Endodermal cell (in vitro differentiated cells): ENCODE measurements around the gene FUOM. TPM values are rescaled to one million over a fixed set of nuclear protein-coding genes. Genes with fewer than 3 reads are reported as not detected.

Source experiments
- DNase-seq: peaks from one replicate; pipeline ENCODE4 v3.0.0-alpha.2; 2017
- H3K27ac ChIP-seq: 2 replicates; pipeline ENCODE4 v1.5.1; 2013; ENCODE audit warnings: mild to moderate bottlenecking, low read depth, low read length, moderate library complexity
- H3K27me3 ChIP-seq: 2 replicates; pipeline ENCODE4 v1.6.1; 2013; ENCODE audit warnings: mild to moderate bottlenecking, low read length, moderate library complexity; ENCODE audit not compliant: insufficient read depth, control insufficient read depth, poor library complexity, severe bottlenecking
- H3K36me3 ChIP-seq: 2 replicates; pipeline ENCODE4 v1.7.0; 2013; ENCODE audit warnings: mild to moderate bottlenecking, low read length, moderate library complexity; ENCODE audit not compliant: control insufficient read depth, insufficient read depth
- H3K4me1 ChIP-seq: one replicate; pipeline ENCODE4 v1.7.0; 2013; ENCODE audit warnings: low read length; ENCODE audit not compliant: control insufficient read depth, insufficient read depth
- H3K4me3 ChIP-seq: 2 replicates; pipeline ENCODE4 v1.5.1; 2013; ENCODE audit warnings: mild to moderate bottlenecking, low read length, moderate library complexity
- H3K9ac ChIP-seq: 2 replicates; pipeline ENCODE4 v1.6.1; 2013; ENCODE audit warnings: mild to moderate bottlenecking, low read length, moderate library complexity; ENCODE audit not compliant: poor library complexity, severe bottlenecking; ENCODE audit errors: extremely low read depth
- H3K9me3 ChIP-seq: 2 replicates; pipeline ENCODE4 v1.6.1; 2013; ENCODE audit warnings: mild to moderate bottlenecking, low read length, moderate library complexity; ENCODE audit not compliant: control insufficient read depth
- H3K27ac Mint-ChIP-seq: 2 replicates; pipeline ENCODE4 v1.8.0; 2020; ENCODE audit warnings: mixed read lengths
- H3K27me3 Mint-ChIP-seq: 2 replicates; pipeline ENCODE4 v1.8.0; 2021; ENCODE audit warnings: mild to moderate bottlenecking, mixed read lengths; ENCODE audit not compliant: insufficient read depth
- H3K36me3 Mint-ChIP-seq: 2 replicates; pipeline ENCODE4 v1.8.0; 2020; ENCODE audit warnings: low read depth, mixed read lengths
- H3K4me1 Mint-ChIP-seq: 2 replicates; pipeline ENCODE4 v1.8.0; 2020; ENCODE audit warnings: mixed read lengths
- H3K4me3 Mint-ChIP-seq: 2 replicates; pipeline ENCODE4 v1.8.0; 2020; ENCODE audit warnings: mild to moderate bottlenecking, moderate library complexity, mixed read lengths
- H3K9me3 Mint-ChIP-seq: 2 replicates; pipeline ENCODE4 v1.8.0; 2020; ENCODE audit warnings: mild to moderate bottlenecking, mixed read lengths
- WGBS, 2 experiments: methylation state at CpG; one replicate each; pipeline versions ENCODE4 v1.1.5 to v1.1.7; 2013; ENCODE audit warnings: missing lambda C conversion rate in 2 of 2, mixed read lengths in 1 of 2; ENCODE audit not compliant: insufficient coverage in 1 of 2, insufficient read length in 1 of 2; 5-methylcytosine and 5-hydroxymethylcytosine counted together
- total RNA-seq, 2 donors: library from RNA; stranded (reverse); fragmentation: NEBNext Ultra II Directional in 1 of 2; extraction: Animal tissue kit (Norgen Biotek cat#: 25700) in 1 of 2; gene quantifications; 2 replicates in 1 of 2; 3 replicates in 1 of 2; pipeline ENCODE4 v1.2.1, GENCODE V29; 2021
- TF ChIP-seq, protein P1 (sequence below): fragments of 200-600 bp; sonication (generic); conservative IDR thresholded peaks from 2 replicates; pipeline ENCODE4 v1.5.0; 2021; ENCODE audit warnings: antibody characterized with exemption, mild to moderate bottlenecking

Gene FUOM
- total RNA-seq, 2 donors from 2014 or later = 81.0 to 83.9 TPM

DNA sequence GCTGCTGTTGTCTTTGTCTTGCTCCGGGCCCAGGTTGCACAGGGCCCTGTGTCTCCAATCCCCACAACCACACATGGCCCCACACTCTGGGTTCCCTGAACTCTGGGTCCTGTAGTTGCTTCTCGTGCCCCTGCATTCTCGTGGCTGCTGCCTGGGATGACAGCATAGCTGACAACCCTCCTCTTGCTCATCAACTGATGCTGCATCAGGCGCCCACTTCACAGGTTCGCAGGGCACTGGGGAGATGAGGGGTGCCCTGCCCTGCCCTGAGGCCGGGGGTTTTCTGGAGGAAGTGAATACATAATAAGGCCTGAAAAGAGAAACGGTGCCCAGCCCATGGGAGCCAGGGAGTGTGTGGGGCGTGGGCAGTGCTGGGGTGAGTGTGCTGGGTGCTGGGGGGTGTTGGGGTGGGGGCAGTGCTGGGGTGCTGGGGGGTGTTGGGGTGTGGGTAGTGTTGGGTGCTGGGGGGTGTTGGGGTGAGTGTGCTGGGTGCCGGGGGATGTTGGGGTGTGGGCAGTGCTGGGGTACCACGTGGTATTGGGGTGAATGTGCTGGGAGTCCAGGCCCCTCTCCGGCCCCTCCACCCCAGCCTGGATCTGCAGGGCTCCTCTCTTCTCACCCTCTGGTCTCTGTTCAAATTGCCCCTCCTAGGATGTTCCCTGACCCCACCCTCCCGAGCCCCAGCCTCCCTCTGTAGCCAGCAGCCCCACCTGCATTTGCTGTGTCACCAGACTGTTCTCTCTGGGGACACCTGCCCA, 34.1 kb upstream of the FUOM start:
- Mint-ChIP-seq H3K9me3 (no peaks in the 10 kb centered on the region), H3K36me3 (peaks cover 13% of the 10 kb centered on the region), H3K27ac (no peak overlapping the region), H3K4me1 (peaks cover 5% of the 10 kb centered on the region), H3K27me3 (no peaks in the 10 kb centered on the region), H3K4me3 (no peak overlapping the region)
- H3K36me3 ChIP-seq = peaks cover 12% of the 10 kb centered on the region
- no peaks in the 10 kb centered on the region for H3K9me3 ChIP-seq
- no peak overlapping the region for H3K4me3 ChIP-seq
- H3K27ac ChIP-seq = no peak overlapping the region
- no peak for DNase-seq
- 91% methylated on average over 11 of the region's 12 CpGs; no CpG with 5 or more reads in 1 of the 2 experiments for WGBS, 2 experiments
- no peaks in the 10 kb centered on the region for H3K4me1 ChIP-seq
- TF ChIP-seq, protein P1, sequence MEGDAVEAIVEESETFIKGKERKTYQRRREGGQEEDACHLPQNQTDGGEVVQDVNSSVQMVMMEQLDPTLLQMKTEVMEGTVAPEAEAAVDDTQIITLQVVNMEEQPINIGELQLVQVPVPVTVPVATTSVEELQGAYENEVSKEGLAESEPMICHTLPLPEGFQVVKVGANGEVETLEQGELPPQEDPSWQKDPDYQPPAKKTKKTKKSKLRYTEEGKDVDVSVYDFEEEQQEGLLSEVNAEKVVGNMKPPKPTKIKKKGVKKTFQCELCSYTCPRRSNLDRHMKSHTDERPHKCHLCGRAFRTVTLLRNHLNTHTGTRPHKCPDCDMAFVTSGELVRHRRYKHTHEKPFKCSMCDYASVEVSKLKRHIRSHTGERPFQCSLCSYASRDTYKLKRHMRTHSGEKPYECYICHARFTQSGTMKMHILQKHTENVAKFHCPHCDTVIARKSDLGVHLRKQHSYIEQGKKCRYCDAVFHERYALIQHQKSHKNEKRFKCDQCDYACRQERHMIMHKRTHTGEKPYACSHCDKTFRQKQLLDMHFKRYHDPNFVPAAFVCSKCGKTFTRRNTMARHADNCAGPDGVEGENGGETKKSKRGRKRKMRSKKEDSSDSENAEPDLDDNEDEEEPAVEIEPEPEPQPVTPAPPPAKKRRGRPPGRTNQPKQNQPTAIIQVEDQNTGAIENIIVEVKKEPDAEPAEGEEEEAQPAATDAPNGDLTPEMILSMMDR = no peak
- no peak overlapping the region for H3K9ac ChIP-seq
- H3K27me3 ChIP-seq = no peaks in the 10 kb centered on the region

- no peaks in the 10 kb centered on the region for H3K4me1 ChIP-seq
- peaks cover 5% of the 10 kb centered on the region for H3K4me1 Mint-ChIP-seq
- no peak for DNase-seq
- H3K4me3 ChIP-seq = no peak overlapping the region
- H3K27me3 ChIP-seq = no peaks in the 10 kb centered on the region
- no peak overlapping the region for H3K27ac Mint-ChIP-seq
- 97% methylated on average over 12 of the region's 12 CpGs; no CpG with 5 or more reads in 1 of the 2 experiments for WGBS, 2 experiments
- no peak overlapping the region for H3K9ac ChIP-seq
- H3K9me3 Mint-ChIP-seq = no peaks in the 10 kb centered on the region
- H3K27me3 Mint-ChIP-seq = no peaks in the 10 kb centered on the region
- H3K36me3 ChIP-seq = peaks cover 6% of the 10 kb centered on the region
- H3K4me3 Mint-ChIP-seq = no peak overlapping the region
- H3K36me3 Mint-ChIP-seq = peaks cover 13% of the 10 kb centered on the region
- H3K27ac ChIP-seq = no peak overlapping the region
- TF ChIP-seq, protein P1 = no peak
- H3K9me3 ChIP-seq = no peaks in the 10 kb centered on the region
Observed at GRCh38 chr10:133391249-133391635, 33.4 kb upstream of the FUOM start.

- Histone ChIP-seq H3K9me3 (no peaks in the 10 kb centered on the region), H3K4me1 (no peaks in the 10 kb centered on the region), H3K36me3 (peaks cover 1% of the 10 kb centered on the region), H3K27me3 (no peaks in the 10 kb centered on the region), H3K4me3 (no peak overlapping the region), H3K27ac (no peak overlapping the region), H3K9ac (no peak overlapping the region)
- Mint-ChIP-seq H3K9me3 (no peaks in the 10 kb centered on the region), H3K4me1 (peaks cover 5% of the 10 kb centered on the region), H3K4me3 (no peak overlapping the region), H3K27me3 (no peaks in the 10 kb centered on the region), H3K36me3 (peaks cover 12% of the 10 kb centered on the region), H3K27ac (no peak overlapping the region)
- WGBS, 2 experiments = 92 to 98% methylated on average over 10 to 19 of the region's 19 CpGs
- DNase-seq = no peak
- TF ChIP-seq, protein P1 = no peak
Observed at GRCh38 chr10:133390597-133391248, 32.9 kb upstream of the FUOM start.
